ENCODE results near the gene TGFBR3L. TPM values are rescaled to one million over a fixed set of nuclear protein-coding genes. Genes with fewer than 3 reads are reported as not detected.

The TGFBR3L gene
- total and polyA plus RNA-seq, 9 donors = 0.18 to 6.9 (median 1.0) TPM; not detected in 6

DNA sequence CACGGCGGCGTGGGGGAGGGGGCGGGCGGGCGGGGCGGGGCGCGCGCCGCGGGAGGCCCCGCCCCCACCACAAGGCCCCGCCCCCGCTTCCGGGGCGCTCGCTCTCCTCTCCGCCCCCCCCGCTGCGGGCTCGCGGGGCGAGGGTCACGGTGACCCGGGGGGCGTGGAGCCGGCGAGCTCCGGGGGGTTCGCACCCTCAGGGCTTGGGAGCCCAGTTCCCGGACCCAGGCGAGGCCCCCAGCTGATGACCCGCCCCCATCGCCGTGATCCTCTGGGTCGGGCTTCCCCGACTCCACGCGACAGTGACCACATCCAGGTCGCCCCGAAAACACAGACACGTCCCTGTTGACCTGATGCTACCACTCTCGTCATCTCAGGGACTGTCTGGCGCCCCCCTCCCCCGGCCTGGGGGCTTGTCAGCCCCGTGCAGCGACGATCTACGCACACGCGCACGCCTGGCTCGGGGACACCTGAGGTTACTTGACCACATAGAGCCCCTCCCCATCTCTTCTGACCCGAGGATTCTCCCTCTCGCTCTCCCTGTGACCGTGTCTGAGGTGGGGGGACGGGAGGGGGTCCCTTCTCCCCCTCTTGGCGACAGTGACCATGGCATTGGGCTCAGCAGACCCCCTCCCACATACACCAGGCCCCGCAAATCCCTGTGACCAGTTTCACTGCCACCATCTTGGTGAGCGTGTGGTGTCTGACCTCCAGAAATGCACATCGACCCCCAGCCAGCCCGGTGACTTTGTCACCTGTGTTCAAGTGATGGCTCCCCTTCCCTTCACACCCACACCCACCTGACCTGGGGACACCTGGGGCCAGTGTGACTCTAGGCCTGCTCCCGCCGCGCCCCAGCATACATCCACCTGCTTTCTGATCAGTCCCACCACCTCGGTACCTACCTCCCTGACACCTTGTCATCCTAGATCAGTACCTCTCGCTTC is 10.3 kb upstream of the TGFBR3L start:
- Histone ChIP-seq H3K27me3 (no peaks in the 10 kb centered on the region), H3K27ac (peak overlapping the region; percentile 67 to 78), H3K36me3 (no peaks in the 10 kb centered on the region), H3K9me3 (no peaks in the 10 kb centered on the region), H3K4me1 (ENCODE audit: insufficient read depth) (peaks cover 13% of the 10 kb centered on the region), H3K4me3 (peak overlapping the region; percentile 90)
- TF ChIP-seq EP300 (IDR thresholded peaks at IDR 0.05) (no peak), POLR2A (IDR thresholded peaks at IDR 0.05) (no peak)
- TF ChIP-seq, protein P1, sequence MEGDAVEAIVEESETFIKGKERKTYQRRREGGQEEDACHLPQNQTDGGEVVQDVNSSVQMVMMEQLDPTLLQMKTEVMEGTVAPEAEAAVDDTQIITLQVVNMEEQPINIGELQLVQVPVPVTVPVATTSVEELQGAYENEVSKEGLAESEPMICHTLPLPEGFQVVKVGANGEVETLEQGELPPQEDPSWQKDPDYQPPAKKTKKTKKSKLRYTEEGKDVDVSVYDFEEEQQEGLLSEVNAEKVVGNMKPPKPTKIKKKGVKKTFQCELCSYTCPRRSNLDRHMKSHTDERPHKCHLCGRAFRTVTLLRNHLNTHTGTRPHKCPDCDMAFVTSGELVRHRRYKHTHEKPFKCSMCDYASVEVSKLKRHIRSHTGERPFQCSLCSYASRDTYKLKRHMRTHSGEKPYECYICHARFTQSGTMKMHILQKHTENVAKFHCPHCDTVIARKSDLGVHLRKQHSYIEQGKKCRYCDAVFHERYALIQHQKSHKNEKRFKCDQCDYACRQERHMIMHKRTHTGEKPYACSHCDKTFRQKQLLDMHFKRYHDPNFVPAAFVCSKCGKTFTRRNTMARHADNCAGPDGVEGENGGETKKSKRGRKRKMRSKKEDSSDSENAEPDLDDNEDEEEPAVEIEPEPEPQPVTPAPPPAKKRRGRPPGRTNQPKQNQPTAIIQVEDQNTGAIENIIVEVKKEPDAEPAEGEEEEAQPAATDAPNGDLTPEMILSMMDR (IDR thresholded peaks at IDR 0.05) = no peak
- intact Hi-C loops (cut with DNase I) = no loop called here
- DNase-seq = peak; percentile 64 to 84 (median 81)
- WGBS, 3 donors = 9 to 27% (median 11%) methylated on average over 23 to 65 of the region's 68 CpGs

DNA sequence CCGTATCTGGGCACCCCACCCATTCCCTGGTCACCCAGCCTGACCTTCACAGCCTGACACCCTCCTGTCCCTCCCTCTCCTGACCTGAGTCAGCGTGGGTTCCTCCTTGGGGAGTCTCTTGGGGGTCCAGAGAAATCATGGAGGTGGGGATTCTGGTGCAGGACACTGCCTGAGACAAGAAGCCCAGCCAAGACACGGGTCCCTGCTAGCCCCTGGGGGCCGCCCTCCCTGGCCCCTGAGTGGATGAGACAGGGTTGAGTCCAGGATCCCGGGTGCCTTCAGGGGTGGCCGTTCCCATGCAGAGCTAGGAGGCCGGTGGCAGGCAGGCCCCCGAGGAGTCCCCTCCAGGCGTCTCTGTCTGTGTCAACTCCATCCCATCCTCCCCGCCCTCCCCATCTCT is 9.4 kb upstream of the TGFBR3L start:
- peaks cover 13% of the 10 kb centered on the region for H3K4me1 ChIP-seq (ENCODE audit: insufficient read depth)
- H3K27ac ChIP-seq = no peak overlapping the region
- H3K27me3 ChIP-seq = no peaks in the 10 kb centered on the region
- intact Hi-C loops (cut with DNase I) = no loop called here
- no peaks in the 10 kb centered on the region for H3K9me3 ChIP-seq
- WGBS, 3 donors = 56 to 64% (median 57%) methylated on average over 10 of the region's 10 CpGs
- DNase-seq = peak in 3 of 5 donors; percentile 33 to 52 (median 45)
- TF ChIP-seq, protein P1 (IDR thresholded peaks at IDR 0.05) = no peak
- no peak for TF ChIP-seq POLR2A (IDR thresholded peaks at IDR 0.05)
- TF ChIP-seq EP300 (IDR thresholded peaks at IDR 0.05) = no peak
- no peaks in the 10 kb centered on the region for H3K36me3 ChIP-seq
- no peak overlapping the region for H3K4me3 ChIP-seq

DNA sequence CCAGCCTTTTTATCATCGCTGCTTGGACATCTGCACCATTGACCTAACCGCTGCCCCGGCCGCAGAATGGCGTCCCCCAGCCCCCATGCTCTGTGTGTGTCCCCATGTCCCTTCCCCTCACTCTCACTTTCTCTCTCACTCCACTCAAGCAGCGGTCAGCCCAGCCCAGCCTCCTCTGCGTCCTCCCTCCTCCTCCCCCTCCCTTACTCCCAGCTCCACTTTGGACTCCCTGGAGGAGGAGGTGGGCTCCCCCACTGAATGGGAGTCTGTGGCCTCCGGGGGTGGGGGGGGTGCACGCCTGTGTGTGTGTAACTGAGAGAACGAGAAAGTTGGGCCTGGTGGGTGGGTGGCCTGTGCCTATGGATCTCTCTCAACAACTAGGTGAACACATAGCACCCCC is 8.8 kb upstream of the TGFBR3L start:
- DNase-seq = peak in 3 of 5 donors; percentile 30 to 43 (median 33)
- H3K4me1 ChIP-seq (ENCODE audit: insufficient read depth) = peaks cover 13% of the 10 kb centered on the region
- 70 to 81% (median 77%) methylated on average over 10 of the region's 10 CpGs for WGBS, 3 donors
- no peaks in the 10 kb centered on the region for H3K9me3 ChIP-seq
- no peaks in the 10 kb centered on the region for H3K36me3 ChIP-seq
- no peak overlapping the region for H3K27ac ChIP-seq
- no peaks in the 10 kb centered on the region for H3K27me3 ChIP-seq
- intact Hi-C loops (cut with DNase I) = no loop called here
- no peak overlapping the region for H3K4me3 ChIP-seq
- TF ChIP-seq POLR2A (IDR thresholded peaks at IDR 0.05) = no peak
- TF ChIP-seq, protein P1 (IDR thresholded peaks at IDR 0.05) = no peak
- no peak for TF ChIP-seq EP300 (IDR thresholded peaks at IDR 0.05)

DNA sequence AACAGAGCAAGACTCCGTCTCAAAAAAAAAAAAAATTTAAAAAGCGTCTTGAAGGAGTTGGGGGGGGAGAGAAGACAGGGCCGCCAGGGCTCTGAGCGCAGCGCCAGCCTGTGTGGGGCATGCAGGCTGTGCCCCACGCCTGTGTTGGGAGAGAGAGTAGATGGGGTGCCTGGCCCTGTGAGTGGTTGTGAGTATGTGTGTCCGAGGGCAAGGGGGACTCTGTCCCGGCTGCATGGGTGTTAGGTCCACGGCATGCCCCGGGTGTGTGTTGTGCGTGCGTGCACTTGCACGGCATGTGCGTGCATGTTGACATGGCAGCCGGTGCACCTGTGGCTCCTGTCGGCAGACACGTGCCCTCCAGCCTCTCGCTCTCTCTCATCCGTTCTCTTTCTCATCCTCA is 7.5 kb upstream of the TGFBR3L start:
- no peaks in the 10 kb centered on the region for H3K36me3 ChIP-seq
- intact Hi-C loops (cut with DNase I) = no loop called here
- DNase-seq = peak in 3 of 5 donors; percentile 19 to 34 (median 24)
- TF ChIP-seq, protein P1 (IDR thresholded peaks at IDR 0.05) = no peak
- TF ChIP-seq EP300 (IDR thresholded peaks at IDR 0.05) (no peak), POLR2A (IDR thresholded peaks at IDR 0.05) (no peak)
- WGBS, 3 donors = 87 to 89% (median 88%) methylated on average over 19 of the region's 19 CpGs
- no peak overlapping the region for H3K4me3 ChIP-seq
- no peaks in the 10 kb centered on the region for H3K27me3 ChIP-seq
- H3K27ac ChIP-seq = no peak overlapping the region
- peaks cover 13% of the 10 kb centered on the region for H3K4me1 ChIP-seq (ENCODE audit: insufficient read depth)
- H3K9me3 ChIP-seq = no peaks in the 10 kb centered on the region

All from ovary (tissue), 9 donors.